AG09319 (cell line): Measurements from ENCODE around the gene NCOR1.
A peak's percentile ranks its signal among the peaks of the same experiment; 100 is the strongest.

ENCODE experiments used
- DNase-seq: peaks from one replicate; pipeline ENCODE4 v3.0.0-alpha.2; 2010; ENCODE audit warnings: low read depth; ENCODE audit errors: extremely low read depth
- CTCF ChIP-seq: IDR thresholded peaks from 2 replicates; pipeline ENCODE4 v1.5.1; 2011; ENCODE audit warnings: low read depth, mild to moderate bottlenecking, inconsistent platforms, low read length, moderate library complexity

Gene NCOR1

GRCh38 chr17:16251556-16251955 lies 36.2 kb upstream of the NCOR1 start:
- TF ChIP-seq CTCF: no peak
- DNase-seq: no peak

DNA sequence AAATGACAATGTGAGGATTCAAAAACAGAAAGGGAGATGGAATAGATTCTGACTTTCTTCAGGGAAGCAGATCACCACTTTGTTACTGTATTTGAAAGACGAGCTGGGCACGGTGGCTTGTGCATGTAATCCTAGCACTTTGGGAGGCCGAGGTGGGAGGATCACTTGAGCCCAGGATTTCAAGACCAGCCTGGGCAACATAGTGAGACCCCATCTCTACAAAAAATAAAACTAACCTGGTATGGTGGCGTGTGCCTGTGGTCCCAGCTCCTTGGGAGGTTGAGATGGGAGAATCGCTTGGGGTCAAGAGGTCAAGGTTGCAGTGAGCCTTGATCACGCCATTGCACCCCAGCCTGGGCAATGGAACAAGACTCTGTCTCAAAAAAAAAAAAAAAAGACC lies 35.7 kb upstream of the NCOR1 start:
- no peak for TF ChIP-seq CTCF
- no peak for DNase-seq

DNA sequence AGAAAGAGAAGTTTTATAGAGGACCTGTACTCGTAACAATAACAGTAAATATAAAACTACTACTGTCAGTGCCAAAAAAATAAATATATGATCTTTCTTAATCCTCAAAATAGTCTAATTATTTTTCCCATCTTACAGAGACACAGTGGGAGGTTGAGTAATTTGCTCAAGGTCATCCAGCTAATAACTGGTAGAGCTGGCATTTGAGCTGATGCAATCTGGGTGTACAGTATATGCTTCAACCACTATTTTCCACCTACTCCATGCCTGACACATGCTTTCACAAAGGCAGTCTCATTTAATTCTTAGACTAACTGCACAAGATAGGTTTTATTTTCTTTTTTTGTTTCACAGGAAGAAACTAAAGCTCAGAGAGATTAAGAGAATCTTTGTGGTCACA lies 35.3 kb upstream of the NCOR1 start:
- TF ChIP-seq CTCF: no peak
- peak; percentile 49 for DNase-seq

DNA sequence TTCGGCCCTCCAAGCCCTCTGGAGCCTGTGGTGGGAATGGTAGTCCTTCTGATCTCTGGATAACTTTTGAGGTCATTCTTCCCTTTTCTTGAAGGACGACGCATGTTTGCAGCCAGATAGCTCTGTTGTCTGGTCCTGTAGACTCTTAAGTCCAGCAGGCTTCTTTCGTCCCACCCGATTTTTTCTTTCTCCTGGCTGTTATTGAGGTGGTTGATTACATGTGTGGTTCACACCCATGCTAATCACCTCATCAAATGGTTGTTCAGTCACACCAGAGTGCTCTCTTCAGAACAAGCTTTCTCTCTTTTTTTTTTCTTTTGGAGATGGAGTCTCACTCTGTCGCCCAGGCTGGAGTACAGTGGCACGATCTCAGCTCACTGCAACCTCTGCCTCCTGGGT lies 32.3 kb upstream of the NCOR1 start:
- no peak for TF ChIP-seq CTCF
- no peak for DNase-seq

DNA sequence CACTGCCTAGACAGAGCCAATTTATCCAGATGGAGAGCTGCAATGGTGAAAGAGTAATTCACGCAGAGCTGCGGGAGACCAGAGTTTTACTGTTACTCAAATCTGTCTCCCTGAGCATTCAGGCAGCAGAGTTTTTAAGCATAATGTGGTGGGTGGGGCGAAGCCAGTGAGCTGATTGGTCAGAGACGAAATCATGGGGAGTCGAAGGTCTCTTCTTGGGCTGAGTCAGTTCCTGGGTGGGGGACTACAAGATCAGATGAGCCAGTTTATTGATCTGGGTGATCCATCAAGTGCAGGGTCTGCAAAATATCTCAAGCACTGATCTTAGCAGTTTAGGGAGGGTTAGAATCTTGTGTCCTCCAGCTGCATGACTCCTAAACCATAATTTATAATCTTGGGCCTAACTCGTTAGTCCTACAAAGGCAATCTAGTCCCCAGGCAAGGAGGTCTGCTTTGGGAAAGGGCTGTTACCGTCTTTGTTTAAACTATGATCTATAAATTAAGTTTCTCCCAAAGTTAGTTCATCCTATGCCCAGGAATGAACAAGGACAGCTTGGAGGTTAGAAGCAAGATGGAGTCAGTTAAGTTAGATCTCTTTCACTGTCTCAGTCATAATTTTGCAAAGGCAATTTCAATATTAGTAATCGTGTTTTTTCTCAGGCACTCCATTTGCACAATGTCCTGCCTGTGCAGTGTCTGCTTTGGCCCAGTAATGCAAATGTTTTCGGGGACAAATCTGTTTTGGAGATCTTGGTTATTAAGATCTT lies 28.6 kb upstream of the NCOR1 start:
- DNase-seq: no peak
- no peak for TF ChIP-seq CTCF

DNA sequence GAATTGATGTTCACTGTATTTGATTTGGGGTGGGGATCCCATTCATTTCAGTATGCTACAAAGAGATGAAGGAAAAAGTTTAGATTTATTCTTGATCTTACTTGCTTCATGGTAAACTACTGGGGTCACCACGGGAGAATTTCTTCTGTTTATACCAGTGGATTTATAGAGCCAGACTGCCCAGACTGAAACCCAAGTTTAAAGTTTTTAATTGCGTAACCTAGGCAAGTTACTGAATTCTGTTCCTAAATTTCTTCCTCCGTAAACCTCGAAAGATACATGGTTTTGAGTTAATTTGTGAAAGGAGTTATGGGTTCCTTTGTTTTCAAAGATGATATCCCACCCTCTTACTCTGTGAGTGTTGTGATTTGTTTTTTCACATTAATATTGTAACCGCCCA lies 28.1 kb upstream of the NCOR1 start:
- no peak for DNase-seq
- no peak for TF ChIP-seq CTCF

- no peak for DNase-seq
- no peak for TF ChIP-seq CTCF
These were observed 26.6 kb upstream of the NCOR1 start for GRCh38 chr17:16241906-16242399.
